ENCODE results near the gene NANS. TPM values are rescaled to one million over a fixed set of nuclear protein-coding genes. Genes with fewer than 3 reads are reported as not detected.
"Not testable (repeated sequence)": the region's sequence is repeated elsewhere in the genome, so short reads cannot be mapped to it uniquely, and the experiment has no call there.

NANS gene
- total RNA-seq, 2 experiments from 2014 or later, result 38.3 to 40.2 TPM

GRCh38 chr9:98117097-98117496 lies 60.6 kb downstream of the NANS start:
- CTCF ChIA-PET, result interaction anchor here (1.4 to 2.0 kb wide), 2 partner anchors 12 to 42 kb away, joined by 3 to 8 read pairs; no protein-coding TSS in a partner anchor
- POLR2A ChIA-PET, result interaction anchor here (0.6 kb wide), 1 partner anchor 212 kb away, joined by 3 read pairs; no protein-coding TSS in a partner anchor

GRCh38 chr9:98117984-98118639 lies 61.6 kb downstream of the NANS start:
- CTCF ChIA-PET, result interaction anchor here (0.6 to 2.8 kb wide), 15 partner anchors 8 to 1675 kb away, joined by 3 to 17 read pairs (median 3); partner anchors contain the start of gene TBC1D2
- POLR2A ChIA-PET, result interaction anchor here (0.8 to 2.4 kb wide), 8 partner anchors 13 to 197 kb away, joined by 3 to 26 read pairs (median 8); partner anchors contain the start of genes CORO2A, NANS, TBC1D2 and TRMO

- ChIA-PET POLR2A (interaction anchor here (0.6 to 2.4 kb wide), 10 partner anchors 14 to 198 kb away, joined by 3 to 26 read pairs (median 4); partner anchors contain the start of genes CORO2A, NANS, TBC1D2 and TRMO), CTCF (interaction anchor here (0.6 to 2.8 kb wide), 18 partner anchors 7 to 195 kb away, joined by 3 to 17 read pairs (median 3); partner anchors contain the start of gene TBC1D2)
Measured at GRCh38 chr9:98118640-98119601, 62.4 kb downstream of the NANS start, which contains the start of gene TRIM14. TRIM14 (minus strand) TSS chr9:98119222; CDS start chr9:98119188, 34 bp downstream.

- POLR2A ChIA-PET, result interaction anchor here (1.9 kb wide), 1 partner anchor 136 kb away, joined by 8 read pairs; no protein-coding TSS in a partner anchor
- CTCF ChIA-PET, result interaction anchor here (1.0 to 2.8 kb wide), 2 partner anchors 19 to 29 kb away, joined by 3 to 17 read pairs; no protein-coding TSS in a partner anchor
Measured at GRCh38 chr9:98120476-98120875, 63.9 kb downstream of the NANS start.

GRCh38 chr9:98121058-98121457 lies 64.5 kb downstream of the NANS start:
- ChIA-PET POLR2A (interaction anchor here (0.8 to 1.9 kb wide), 2 partner anchors 72 to 136 kb away, joined by 3 to 8 read pairs; no protein-coding TSS in a partner anchor), CTCF (interaction anchor here (1.0 kb wide), 1 partner anchor 28 kb away, joined by 3 read pairs; no protein-coding TSS in a partner anchor)

- CTCF ChIA-PET, POLR2A ChIA-PET: not testable (repeated sequence)
Measured at GRCh38 chr9:98124091-98124490, 67.6 kb downstream of the NANS start.

GRCh38 chr9:98124637-98125426 lies 68.3 kb downstream of the NANS start:
- CTCF ChIA-PET, result interaction anchor here (0.5 kb wide), 1 partner anchor 9 kb away, joined by 4 read pairs; no protein-coding TSS in a partner anchor
- POLR2A ChIA-PET, result no interaction called here

DNA sequence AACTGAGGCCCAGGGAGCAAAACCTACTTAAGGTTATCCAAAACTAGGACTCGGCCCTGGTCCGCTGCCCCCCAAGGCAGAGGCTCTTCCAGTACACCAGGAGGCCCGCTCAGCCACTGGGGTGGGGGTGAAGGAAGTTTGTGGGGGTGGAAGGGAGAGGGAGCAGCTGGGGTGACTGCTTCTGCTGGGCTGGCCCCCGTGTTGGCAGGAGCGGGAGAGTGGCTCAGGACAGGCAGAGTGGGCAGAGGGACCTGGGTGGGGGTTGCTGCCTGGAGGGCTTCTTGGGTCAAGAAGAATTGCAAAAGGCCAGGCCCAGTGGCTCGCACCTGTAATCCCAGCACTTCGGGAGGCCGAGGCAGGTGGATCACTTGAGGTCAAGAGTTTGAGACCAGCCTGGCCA lies 70.7 kb downstream of the NANS start:
- ChIA-PET CTCF (no interaction called here), POLR2A (no interaction called here)

- ChIA-PET CTCF (interaction anchor here (0.6 kb wide), 1 partner anchor 54 kb away, joined by 3 read pairs; no protein-coding TSS in a partner anchor), POLR2A (no interaction called here)
Measured at GRCh38 chr9:98128316-98128715, 71.8 kb downstream of the NANS start.

DNA sequence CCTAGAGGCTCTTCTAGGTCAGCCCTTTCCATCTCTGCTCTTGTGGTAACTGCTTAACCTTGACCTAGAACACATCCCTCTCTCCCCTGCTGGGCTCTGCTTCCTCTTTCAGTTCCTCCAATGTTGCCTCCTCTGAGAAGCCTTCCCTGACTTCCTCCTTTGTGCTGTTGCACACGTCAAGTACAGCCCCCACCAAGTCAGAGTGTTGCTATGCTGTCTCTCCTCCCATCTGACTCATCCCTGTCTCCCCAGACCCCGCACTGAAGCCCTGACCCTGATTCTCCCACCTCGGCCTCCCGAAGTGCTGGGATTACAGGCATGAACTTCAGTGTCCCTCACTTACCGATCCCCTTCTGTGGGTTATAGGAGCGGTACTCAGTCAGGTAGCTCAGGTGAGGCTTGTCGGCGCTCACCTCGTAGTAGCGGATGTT lies 72.9 kb downstream of the NANS start:
- POLR2A ChIA-PET, result no interaction called here
- CTCF ChIA-PET, result no interaction called here

- POLR2A ChIA-PET, CTCF ChIA-PET: not testable (repeated sequence)
Measured at GRCh38 chr9:98130060-98130459, 73.5 kb downstream of the NANS start.

- CTCF ChIA-PET, result no interaction called here
- POLR2A ChIA-PET, result no interaction called here
Measured at GRCh38 chr9:98130576-98131228, 74.2 kb downstream of the NANS start.

DNA sequence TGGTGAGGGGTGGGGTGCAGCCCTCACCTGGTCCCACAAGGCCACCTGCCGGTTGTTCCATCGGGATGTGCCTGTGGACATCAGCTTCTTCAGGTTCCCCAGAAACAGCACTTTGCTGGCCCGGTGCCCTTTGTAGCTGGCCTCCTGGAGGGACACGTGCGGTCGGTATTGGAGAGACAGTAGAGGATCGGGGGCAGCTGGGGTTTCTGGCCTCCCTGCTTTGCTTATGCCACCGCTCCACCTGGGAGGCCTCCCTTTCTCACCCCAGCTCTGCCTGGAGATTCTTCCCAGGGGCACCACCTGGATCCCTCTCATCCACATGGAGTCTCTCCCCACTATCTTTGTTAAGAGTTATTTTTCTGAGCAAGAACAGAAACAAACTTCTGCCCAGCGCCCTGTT lies 75.6 kb downstream of the NANS start:
- ChIA-PET CTCF (no interaction called here), POLR2A (no interaction called here)

Other genes starting within 250 kb of the NANS start
- gene FOXE1, start 203.5 kb upstream of the NANS start, total RNA-seq, result not detected
- 10 to 100 TPM; 13.1 to 14.1 TPM for gene TRMO, start 134.2 kb upstream of the NANS start, total RNA-seq
- gene HEMGN, start 118.6 kb upstream of the NANS start, total RNA-seq, result under 1 TPM; 0.55 to 0.70 TPM
- gene ANP32B, start 73.4 kb upstream of the NANS start, total RNA-seq, result 100 to 1,000 TPM; 344 to 345 TPM
- gene TRIM14, start 62.5 kb downstream of the NANS start, total RNA-seq, result 10 to 100 TPM; 44.6 to 45.1 TPM
- 1 to 10 TPM; 6.0 to 6.5 TPM for gene CORO2A, start 135.9 kb downstream of the NANS start, total RNA-seq
- gene TBC1D2, start 198.9 kb downstream of the NANS start, total RNA-seq, result 1 to 10 TPM; 2.6 to 2.9 TPM